Natural killer cell (primary cell): ENCODE results near the gene EMC1. TPM values are rescaled to one million over a fixed set of nuclear protein-coding genes. Genes with fewer than 3 reads are reported as not detected.

Experiments used
- ATAC-seq, 3 donors: fragments of 150-1000 bp in 2 of 3; fragments of 200-7000 bp in 1 of 3; cut with Tn5 transposase; 1 replicate in 1 of 3; 2 replicates in 2 of 3; pipeline ENCODE4 v1.10.0; 2021; ENCODE audit warnings: mild to moderate bottlenecking in 2 of 3, moderate library complexity in 2 of 3
- DNase-seq, 2 donors: peaks; one replicate each; pipeline versions ENCODE4 v3.0.0 to v3.0.0-alpha.2; 2013 to 2021; ENCODE audit warnings: mixed read lengths in 1 of 2
- H3K27ac ChIP-seq: one replicate; pipeline ENCODE4 v1.5.1; 2013; ENCODE audit warnings: mild to moderate bottlenecking, low read length
- H3K27me3 ChIP-seq: one replicate; pipeline ENCODE4 v1.6.1; 2013; ENCODE audit warnings: low read length; ENCODE audit not compliant: control insufficient read depth, insufficient read depth
- H3K36me3 ChIP-seq: one replicate; pipeline ENCODE4 v1.6.1; 2013; ENCODE audit warnings: low read length; ENCODE audit not compliant: control insufficient read depth, insufficient read depth
- H3K4me1 ChIP-seq: one replicate; pipeline ENCODE4 v1.6.1; 2013; ENCODE audit warnings: low read length; ENCODE audit not compliant: control insufficient read depth, insufficient read depth
- H3K4me3 ChIP-seq: one replicate; pipeline ENCODE4 v1.5.1; 2013; ENCODE audit warnings: low read length
- H3K9me3 ChIP-seq: one replicate; pipeline ENCODE4 v1.6.1; 2013; ENCODE audit warnings: low read length; ENCODE audit not compliant: control insufficient read depth, insufficient read depth
- H3K27ac Mint-ChIP-seq, 2 donors: one replicate each; pipeline ENCODE4 v1.8.0; 2022; ENCODE audit warnings: mild to moderate bottlenecking in 2 of 2, mixed read lengths in 2 of 2, moderate library complexity in 1 of 2
- H3K27me3 Mint-ChIP-seq, 2 donors: one replicate each; pipeline ENCODE4 v1.8.0; 2022; ENCODE audit warnings: low read depth in 2 of 2, mixed read lengths in 2 of 2
- H3K36me3 Mint-ChIP-seq: one replicate; pipeline ENCODE4 v1.8.0; 2022; ENCODE audit warnings: mixed read lengths
- H3K4me1 Mint-ChIP-seq, 2 donors: one replicate each; pipeline ENCODE4 v1.8.0; 2022; ENCODE audit warnings: mixed read lengths in 2 of 2
- H3K4me3 Mint-ChIP-seq: one replicate; pipeline ENCODE4 v1.8.0; 2022; ENCODE audit warnings: mild to moderate bottlenecking, moderate library complexity, mixed read lengths
- H3K9me3 Mint-ChIP-seq, 2 donors: one replicate each; pipeline ENCODE4 v1.8.0; 2022; ENCODE audit warnings: mixed read lengths in 2 of 2
- WGBS: methylation state at CpG from one replicate; pipeline ENCODE4 v1.1.7; 2013; ENCODE audit warnings: missing lambda C conversion rate; ENCODE audit not compliant: insufficient coverage; 5-methylcytosine and 5-hydroxymethylcytosine counted together
- intact Hi-C: fragments of 100-400 bp; cut with micrococcal nuclease; formaldehyde crosslinking; loops from one replicate; pipeline ENCODE4 v1.14.2; 2022
- total RNA-seq, 4 donors: library from RNA; stranded (reverse); fragments of 120-200 nt in 1 of 4; gene quantifications; one replicate each; pipeline versions ENCODE4 v1.2.3 to v1.2.4, GENCODE V29; 2013 to 2022
- TF ChIP-seq, protein P1 (sequence below): fragments of 200-600 bp; IDR thresholded peaks from one replicate; pipeline ENCODE4 v1.8.0; 2022; ENCODE audit warnings: antibody characterized with exemption

The EMC1 gene
- total RNA-seq, 3 donors from 2014 or later (not counting 1 experiment from before 2014, with no cell fraction given), result 30.7 to 36.0 (median 33.5) TPM

- DNase-seq (no peak), ATAC-seq (no peak)
- H3K27ac Mint-ChIP-seq, result peak overlapping the region in 1 of 2 donors; percentile 88
- no peaks in the 10 kb centered on the region for H3K27me3 ChIP-seq
- no peak overlapping the region for H3K27ac ChIP-seq
- H3K4me1 Mint-ChIP-seq, result peaks cover 12 to 22% of the 10 kb centered on the region in 2 donors
- peaks cover 9% of the 10 kb centered on the region for H3K4me1 ChIP-seq
- TF ChIP-seq, protein P1, sequence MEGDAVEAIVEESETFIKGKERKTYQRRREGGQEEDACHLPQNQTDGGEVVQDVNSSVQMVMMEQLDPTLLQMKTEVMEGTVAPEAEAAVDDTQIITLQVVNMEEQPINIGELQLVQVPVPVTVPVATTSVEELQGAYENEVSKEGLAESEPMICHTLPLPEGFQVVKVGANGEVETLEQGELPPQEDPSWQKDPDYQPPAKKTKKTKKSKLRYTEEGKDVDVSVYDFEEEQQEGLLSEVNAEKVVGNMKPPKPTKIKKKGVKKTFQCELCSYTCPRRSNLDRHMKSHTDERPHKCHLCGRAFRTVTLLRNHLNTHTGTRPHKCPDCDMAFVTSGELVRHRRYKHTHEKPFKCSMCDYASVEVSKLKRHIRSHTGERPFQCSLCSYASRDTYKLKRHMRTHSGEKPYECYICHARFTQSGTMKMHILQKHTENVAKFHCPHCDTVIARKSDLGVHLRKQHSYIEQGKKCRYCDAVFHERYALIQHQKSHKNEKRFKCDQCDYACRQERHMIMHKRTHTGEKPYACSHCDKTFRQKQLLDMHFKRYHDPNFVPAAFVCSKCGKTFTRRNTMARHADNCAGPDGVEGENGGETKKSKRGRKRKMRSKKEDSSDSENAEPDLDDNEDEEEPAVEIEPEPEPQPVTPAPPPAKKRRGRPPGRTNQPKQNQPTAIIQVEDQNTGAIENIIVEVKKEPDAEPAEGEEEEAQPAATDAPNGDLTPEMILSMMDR, result no peak
- no peak overlapping the region for H3K4me3 ChIP-seq
- WGBS, result 97% methylated on average over 2 of the region's 2 CpGs
- H3K36me3 ChIP-seq, result peaks cover 73% of the 10 kb centered on the region
- no peaks in the 10 kb centered on the region for H3K9me3 Mint-ChIP-seq
- intact Hi-C loops, result no loop called here
- no peaks in the 10 kb centered on the region for H3K27me3 Mint-ChIP-seq
- H3K4me3 Mint-ChIP-seq, result no peak overlapping the region
- H3K36me3 Mint-ChIP-seq, result peaks cover 36% of the 10 kb centered on the region
- H3K9me3 ChIP-seq, result no peaks in the 10 kb centered on the region
These were observed 73.5 kb downstream of the EMC1 start for GRCh38 chr1:19177811-19178210.

GRCh38 chr1:19169642-19170041 lies 81.7 kb downstream of the EMC1 start:
- intact Hi-C loops, result no loop called here
- WGBS, result no CpG with 5 or more reads among the region's 2 CpGs
- DNase-seq, result no peak
- H3K4me1 ChIP-seq, result no peaks in the 10 kb centered on the region
- H3K27me3 Mint-ChIP-seq, result no peaks in the 10 kb centered on the region
- H3K9me3 ChIP-seq, result no peaks in the 10 kb centered on the region
- peaks cover 25% of the 10 kb centered on the region for H3K36me3 Mint-ChIP-seq
- no peak overlapping the region for H3K27ac Mint-ChIP-seq
- no peak overlapping the region for H3K4me3 Mint-ChIP-seq
- no peaks in the 10 kb centered on the region for H3K4me1 Mint-ChIP-seq
- H3K9me3 Mint-ChIP-seq, result no peaks in the 10 kb centered on the region
- H3K36me3 ChIP-seq, result peaks cover 92% of the 10 kb centered on the region
- H3K27me3 ChIP-seq, result no peaks in the 10 kb centered on the region
- no peak overlapping the region for H3K4me3 ChIP-seq
- no peak overlapping the region for H3K27ac ChIP-seq
- no peak for ATAC-seq
- TF ChIP-seq, protein P1, result no peak

DNA sequence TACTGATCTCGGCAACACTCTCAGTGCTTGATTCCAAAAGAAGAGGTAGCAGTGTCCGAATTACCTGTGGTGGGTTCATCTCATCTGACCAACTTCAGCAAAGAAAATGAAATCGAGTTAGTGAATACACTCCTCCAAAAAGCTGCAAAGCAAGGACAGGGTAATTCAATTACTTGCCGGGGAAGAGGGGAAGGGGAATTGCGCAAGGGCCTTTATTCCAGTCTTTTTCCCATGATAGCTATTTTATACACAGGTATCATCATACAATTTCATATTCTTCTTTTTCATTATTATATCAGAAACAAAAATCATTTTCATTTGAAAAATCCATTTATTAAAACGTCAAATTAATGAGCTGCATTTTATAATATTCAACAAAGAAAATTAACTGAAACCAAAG lies 84.2 kb downstream of the EMC1 start:
- Histone ChIP-seq H3K4me1 (no peaks in the 10 kb centered on the region), H3K9me3 (no peaks in the 10 kb centered on the region), H3K27ac (no peak overlapping the region), H3K36me3 (peaks cover 94% of the 10 kb centered on the region), H3K27me3 (no peaks in the 10 kb centered on the region), H3K4me3 (no peak overlapping the region)
- intact Hi-C loops, result no loop called here
- Mint-ChIP-seq H3K27ac (no peak overlapping the region), H3K4me3 (no peak overlapping the region), H3K36me3 (peaks cover 32% of the 10 kb centered on the region), H3K4me1 (no peaks in the 10 kb centered on the region), H3K27me3 (no peaks in the 10 kb centered on the region), H3K9me3 (no peaks in the 10 kb centered on the region)
- DNase-seq (no peak), ATAC-seq (no peak)
- 98% methylated on average over 4 of the region's 6 CpGs for WGBS
- TF ChIP-seq, protein P1, result no peak

- no peaks in the 10 kb centered on the region for H3K4me1 Mint-ChIP-seq
- Histone ChIP-seq H3K4me1 (no peaks in the 10 kb centered on the region), H3K4me3 (no peak overlapping the region), H3K36me3 (peaks cover 97% of the 10 kb centered on the region), H3K27me3 (no peaks in the 10 kb centered on the region), H3K27ac (no peak overlapping the region), H3K9me3 (no peaks in the 10 kb centered on the region)
- ATAC-seq (no peak), DNase-seq (no peak)
- H3K27me3 Mint-ChIP-seq, result no peaks in the 10 kb centered on the region
- intact Hi-C loops, result no loop called here
- no peak overlapping the region for H3K4me3 Mint-ChIP-seq
- no peaks in the 10 kb centered on the region for H3K9me3 Mint-ChIP-seq
- WGBS, result 85% methylated on average over 3 of the region's 3 CpGs
- TF ChIP-seq, protein P1, result no peak
- H3K27ac Mint-ChIP-seq, result no peak overlapping the region
- peaks cover 37% of the 10 kb centered on the region for H3K36me3 Mint-ChIP-seq
These were observed 85.3 kb downstream of the EMC1 start for GRCh38 chr1:19166066-19166465.
